ENCODE data around the gene NPAS4. TPM values are rescaled to one million over a fixed set of nuclear protein-coding genes. Genes with fewer than 3 reads are reported as not detected.

Gene NPAS4
- total and polyA plus RNA-seq, 2 donors from 2014 or later = 0.19 TPM; not detected in 1

GRCh38 chr11:66457826-66458225 lies 37.0 kb downstream of the NPAS4 start:
- Histone ChIP-seq H3K4me1 (ENCODE audit: control insufficient read depth in 2 of 3, insufficient read depth in 2 of 3, low read depth in 1 of 3, low read length in 3 of 3) (no peaks in the 10 kb centered on the region), H3K27me3 (ENCODE audit: control insufficient read depth, insufficient read depth, low read length) (no peaks in the 10 kb centered on the region), H3K27ac (ENCODE audit: low read depth in 2 of 2, low read length in 2 of 2) (no peak overlapping the region), H3K9ac (ENCODE audit: low read length in 3 of 3) (no peak overlapping the region), H3K9me3 (ENCODE audit: control insufficient read depth in 2 of 3, insufficient read depth in 1 of 3, low read length in 3 of 3) (peaks cover 0 to 2% (median 0%) of the 10 kb centered on the region in 3 donors), H3K36me3 (ENCODE audit: control insufficient read depth in 2 of 3, insufficient read depth in 3 of 3, low read length in 3 of 3) (no peaks in the 10 kb centered on the region), H3K4me3 (ENCODE audit: low read length in 3 of 3) (no peak overlapping the region)
- intact Hi-C loops (cut with DNase I) = no loop called here
- no peak for DNase-seq
- no peak for FAIRE-seq
- TF ChIP-seq CTCF (IDR thresholded peaks at IDR 0.05; ENCODE audit: borderline replicate concordance, extremely low read depth, insufficient read depth) = no peak

GRCh38 chr11:66459138-66459778 lies 38.4 kb downstream of the NPAS4 start:
- H3K36me3 ChIP-seq (ENCODE audit: control insufficient read depth in 2 of 3, insufficient read depth in 3 of 3, low read length in 3 of 3) = no peaks in the 10 kb centered on the region
- no peak for FAIRE-seq

GRCh38 chr11:66462010-66462409 lies 41.2 kb downstream of the NPAS4 start:
- no peak overlapping the region for H3K27ac ChIP-seq (ENCODE audit: low read depth in 2 of 2, low read length in 2 of 2)
- H3K27me3 ChIP-seq (ENCODE audit: control insufficient read depth, insufficient read depth, low read length) = no peaks in the 10 kb centered on the region
- H3K4me1 ChIP-seq (ENCODE audit: control insufficient read depth in 2 of 3, insufficient read depth in 2 of 3, low read depth in 1 of 3, low read length in 3 of 3) = no peaks in the 10 kb centered on the region
- peaks cover 0 to 3% (median 0%) of the 10 kb centered on the region in 3 donors for H3K9me3 ChIP-seq (ENCODE audit: control insufficient read depth in 2 of 3, insufficient read depth in 1 of 3, low read length in 3 of 3)
- FAIRE-seq = no peak
- no peak for DNase-seq
- no peak overlapping the region for H3K9ac ChIP-seq (ENCODE audit: low read length in 3 of 3)
- no peaks in the 10 kb centered on the region for H3K36me3 ChIP-seq (ENCODE audit: control insufficient read depth in 2 of 3, insufficient read depth in 3 of 3, low read length in 3 of 3)
- TF ChIP-seq CTCF (IDR thresholded peaks at IDR 0.05; ENCODE audit: borderline replicate concordance, extremely low read depth, insufficient read depth) = no peak
- intact Hi-C loops (cut with DNase I) = no loop called here
- H3K4me3 ChIP-seq (ENCODE audit: low read length in 3 of 3) = no peak overlapping the region

More at GRCh38 chr11:66459138-66459778, 38.4 kb downstream of the NPAS4 start:
- no peaks in the 10 kb centered on the region for H3K4me1 ChIP-seq (ENCODE audit: control insufficient read depth in 2 of 3, insufficient read depth in 2 of 3, low read depth in 1 of 3, low read length in 3 of 3)
- H3K9me3 ChIP-seq (ENCODE audit: control insufficient read depth in 2 of 3, insufficient read depth in 1 of 3, low read length in 3 of 3) = peaks cover 0 to 3% (median 0%) of the 10 kb centered on the region in 3 donors
- H3K27ac ChIP-seq (ENCODE audit: low read depth in 2 of 2, low read length in 2 of 2) = no peak overlapping the region
- no peak for DNase-seq
- no peak overlapping the region for H3K9ac ChIP-seq (ENCODE audit: low read length in 3 of 3)
- intact Hi-C loops (cut with DNase I) = no loop called here
- no peak for TF ChIP-seq CTCF (IDR thresholded peaks at IDR 0.05; ENCODE audit: borderline replicate concordance, extremely low read depth, insufficient read depth)
- no peak overlapping the region for H3K4me3 ChIP-seq (ENCODE audit: low read length in 3 of 3)
- H3K27me3 ChIP-seq (ENCODE audit: control insufficient read depth, insufficient read depth, low read length) = no peaks in the 10 kb centered on the region

Data from kidney (tissue), 14 donors.